NCI-H446 treated with DMSO at 0.1 percent for 48 hours (cell line): Measurements from ENCODE around the gene CNRIP1.
"Not testable (repeated sequence)": the region's sequence is repeated elsewhere in the genome, so short reads cannot be mapped to it uniquely, and the experiment has no call there.

Source experiments
- DNase-seq: peaks from one replicate; lab custom pipeline; 2025; lab: John Stamatoyannopoulos, UW

The CNRIP1 gene

DNA sequence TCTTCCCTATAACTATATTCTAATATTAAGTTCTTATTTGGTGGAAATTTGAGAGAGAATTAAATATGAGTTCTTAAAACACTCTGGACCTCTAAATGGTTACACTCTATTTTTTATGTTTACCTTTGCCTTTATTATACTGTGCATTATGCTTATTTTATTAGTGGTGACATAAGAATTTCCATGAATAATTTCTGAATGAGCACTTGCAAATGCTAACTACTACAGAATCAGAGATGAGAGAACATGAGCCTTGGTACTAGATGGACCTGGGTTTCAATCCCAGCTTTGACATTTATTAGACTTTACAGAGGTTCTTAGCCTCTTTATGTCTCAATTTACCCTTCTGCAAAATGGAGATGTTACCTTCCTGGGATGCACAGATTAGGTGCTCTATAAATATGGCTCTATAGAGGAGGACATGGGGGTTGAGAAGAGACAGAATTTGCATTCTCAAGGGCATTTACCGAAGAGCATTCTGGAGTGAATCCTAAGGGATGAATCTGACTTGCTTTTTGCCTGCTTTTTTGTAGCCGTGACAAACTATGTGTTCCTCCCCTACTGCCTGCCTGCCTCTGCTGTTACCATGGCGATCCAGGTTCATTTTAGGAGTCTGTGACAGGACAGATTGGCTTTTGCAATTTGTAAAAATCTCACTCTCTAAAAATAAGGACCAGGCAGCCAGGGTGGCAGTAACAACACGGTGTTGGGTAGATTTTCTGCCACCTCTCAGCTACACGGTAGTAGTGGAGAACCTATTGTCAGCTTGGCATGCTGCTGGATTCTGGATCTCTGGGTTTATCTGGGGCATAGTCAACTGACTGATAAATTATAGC, 20.7 kb upstream of the CNRIP1 start:
- DNase-seq = no peak

DNA sequence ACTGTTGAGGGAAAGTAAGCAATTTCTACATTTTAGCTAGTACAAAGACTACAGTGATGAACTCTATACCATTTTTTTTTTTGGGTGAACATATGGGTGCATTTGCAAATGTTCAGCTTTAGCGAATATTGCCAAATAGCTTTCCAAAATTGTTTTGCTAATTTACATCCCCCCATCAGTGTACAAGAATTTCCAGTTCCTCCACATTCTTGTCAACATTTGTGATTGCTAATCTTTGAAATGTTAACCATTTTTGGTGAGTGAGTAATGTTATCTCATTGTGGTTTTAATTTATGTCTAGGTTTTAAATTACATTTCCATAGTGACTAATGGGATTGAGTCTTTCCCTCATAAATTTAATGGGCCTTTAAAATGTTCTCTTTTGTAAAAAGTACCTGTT, 16.4 kb upstream of the CNRIP1 start:
- DNase-seq = no peak

DNA sequence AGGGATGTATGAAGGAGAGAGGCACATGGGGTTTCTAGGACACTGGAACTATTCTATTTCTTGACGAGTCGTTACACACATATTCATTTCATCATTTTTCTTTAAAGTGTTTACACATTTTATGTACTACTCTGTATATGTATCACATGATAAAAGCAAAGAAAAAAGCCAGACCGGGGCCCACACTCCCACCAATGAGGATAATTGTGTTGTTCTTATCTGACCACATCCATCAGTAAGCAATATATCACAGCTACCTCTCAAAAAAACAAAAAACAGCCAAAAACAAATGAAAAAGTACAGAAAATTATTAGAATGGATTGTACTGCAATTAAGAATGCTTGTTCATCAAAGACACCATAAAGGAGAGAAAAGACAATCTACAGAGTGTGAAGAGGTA, 14.2 kb upstream of the CNRIP1 start:
- no peak for DNase-seq

DNA sequence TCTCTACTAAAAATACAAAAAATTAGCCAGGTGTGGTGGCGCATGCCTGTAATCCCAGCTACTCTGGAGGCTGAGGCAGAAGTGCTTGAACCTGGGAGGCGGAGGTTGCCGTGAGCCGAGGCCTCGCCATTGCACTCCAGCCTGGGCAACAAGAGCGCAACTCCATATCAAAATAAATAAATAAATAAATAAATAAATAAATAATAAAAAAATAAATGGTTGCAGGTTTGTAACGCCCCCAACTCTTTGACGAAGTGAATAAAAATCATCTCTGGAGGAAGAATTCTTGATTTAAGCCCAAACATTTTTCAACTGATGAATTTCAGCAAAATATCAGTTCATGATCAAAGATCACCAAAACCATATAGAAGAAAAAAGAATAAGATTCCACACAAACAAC, 13.3 kb upstream of the CNRIP1 start:
- no peak for DNase-seq

GRCh38 chr2:68330691-68331090, 10.9 kb upstream of the CNRIP1 start:
- DNase-seq = no peak

DNA sequence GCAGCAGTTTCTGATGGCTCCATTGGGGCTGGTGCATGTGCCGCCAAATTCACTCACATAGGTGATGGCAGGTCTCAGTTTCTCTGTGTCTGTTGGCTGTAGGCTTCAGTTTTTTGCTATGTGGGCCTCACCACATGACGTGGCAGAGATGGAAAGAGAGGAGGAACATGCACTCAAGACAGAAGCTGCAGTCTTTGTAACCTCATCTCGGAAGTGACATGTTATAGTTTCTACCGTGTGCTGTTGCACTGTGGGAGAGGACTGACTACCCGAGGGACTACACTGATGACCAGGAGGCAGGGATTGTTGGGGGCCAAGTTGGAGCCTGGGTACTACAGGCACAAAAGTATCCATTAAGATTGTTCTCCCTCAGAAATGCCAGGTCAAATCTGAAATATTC, 9.2 kb upstream of the CNRIP1 start:
- DNase-seq = no peak

- no peak for DNase-seq
Observed at GRCh38 chr2:68325056-68325455, 5.3 kb upstream of the CNRIP1 start.

- DNase-seq = peak; percentile 57
Observed at GRCh38 chr2:68320118-68320641, 431 bp upstream of the CNRIP1 start.

GRCh38 chr2:68318914-68319397, 793 bp downstream of the CNRIP1 start:
- no peak for DNase-seq

DNA sequence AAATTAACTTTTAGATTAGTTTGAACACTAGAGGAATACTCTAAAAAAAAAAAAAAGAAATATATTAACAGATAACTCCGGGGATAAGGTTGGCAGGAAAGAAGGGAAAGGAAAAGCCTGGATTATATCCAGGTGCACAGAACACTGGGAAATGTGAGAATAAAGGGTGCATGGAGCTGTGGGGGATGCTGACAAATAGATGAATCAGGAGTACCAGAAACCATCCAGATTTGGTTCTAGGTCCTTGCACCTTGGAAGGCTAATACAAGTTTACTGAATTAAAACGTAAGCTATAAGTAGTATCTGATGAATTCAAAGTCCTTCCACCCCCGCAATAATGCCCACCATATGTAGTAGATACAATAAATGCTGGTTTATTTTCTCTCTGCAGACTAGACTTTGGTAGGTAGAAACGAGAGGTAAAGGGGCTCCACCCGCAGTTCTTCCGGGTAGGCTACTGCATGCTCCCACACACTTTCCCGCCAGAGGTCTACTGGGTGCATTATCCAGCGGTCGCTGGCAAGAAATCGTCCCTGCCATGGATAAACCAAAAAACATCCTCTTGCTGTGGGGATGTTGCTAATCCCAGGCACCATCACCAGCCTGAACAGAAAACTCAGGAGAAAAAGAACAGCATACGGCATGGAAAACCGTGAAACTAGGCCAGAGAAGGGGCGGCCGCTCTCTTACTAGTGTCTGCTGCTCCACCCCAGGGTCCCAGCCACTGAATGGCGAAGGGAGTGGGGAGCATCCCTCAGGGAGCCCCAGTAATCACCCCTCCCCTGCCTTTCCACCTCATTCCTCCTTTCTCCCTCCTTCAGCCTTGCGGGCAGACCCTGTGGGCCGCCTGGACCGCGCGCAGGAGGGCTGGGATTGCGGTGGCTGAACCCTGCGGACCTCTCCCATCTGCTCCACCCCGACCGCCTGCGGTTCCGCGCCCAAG, 1.5 kb downstream of the CNRIP1 start:
- no peak for DNase-seq

- no peak for DNase-seq
Observed at GRCh38 chr2:68316111-68316510, 3.6 kb downstream of the CNRIP1 start.

GRCh38 chr2:68311033-68311432, 8.7 kb downstream of the CNRIP1 start:
- no peak for DNase-seq

GRCh38 chr2:68309426-68309825, 10.3 kb downstream of the CNRIP1 start:
- DNase-seq = no peak

DNA sequence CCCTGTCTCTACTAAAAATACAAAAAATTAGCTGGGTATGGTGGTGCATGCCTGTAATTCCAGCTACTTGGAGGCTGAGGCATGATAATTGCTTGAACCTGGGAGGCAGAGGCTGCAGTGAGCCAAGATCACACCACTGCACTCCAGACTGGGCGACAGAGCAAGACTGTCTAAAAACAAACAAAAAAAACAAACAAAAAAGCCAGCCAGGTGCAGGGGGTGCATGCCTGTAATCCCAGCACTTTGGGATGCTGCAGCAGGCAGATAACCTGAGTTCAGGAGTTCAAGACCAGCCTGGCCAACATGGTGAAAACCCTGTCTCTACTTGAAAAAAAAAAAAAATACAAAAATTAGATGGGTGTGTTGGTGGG, 15.9 kb downstream of the CNRIP1 start:
- DNase-seq = not testable (repeated sequence)

GRCh38 chr2:68303033-68303901, 16.5 kb downstream of the CNRIP1 start:
- DNase-seq = no peak

- DNase-seq = no peak
Observed at GRCh38 chr2:68302281-68302875, 17.4 kb downstream of the CNRIP1 start.

- DNase-seq = no peak
Observed at GRCh38 chr2:68295516-68295915, 24.2 kb downstream of the CNRIP1 start.

DNA sequence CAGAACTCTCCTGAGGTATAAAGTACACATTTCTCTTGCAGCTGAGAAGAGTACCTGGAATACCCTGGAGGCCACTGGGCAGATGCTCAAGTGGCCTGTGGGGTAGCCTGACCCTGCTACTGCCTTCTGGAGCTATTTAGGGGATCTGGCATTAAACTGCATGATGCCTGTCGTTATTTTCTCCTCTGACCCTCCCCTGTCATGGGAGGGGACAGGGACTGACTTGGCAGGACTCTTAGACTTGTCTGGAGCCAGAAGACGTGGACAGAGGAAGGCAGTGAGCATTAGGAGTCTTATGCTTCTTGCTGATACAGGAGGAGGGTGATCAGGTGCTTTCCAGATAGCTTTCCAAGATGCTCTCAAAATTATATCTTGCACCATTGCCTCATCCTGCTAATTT, 24.8 kb downstream of the CNRIP1 start:
- no peak for DNase-seq

DNA sequence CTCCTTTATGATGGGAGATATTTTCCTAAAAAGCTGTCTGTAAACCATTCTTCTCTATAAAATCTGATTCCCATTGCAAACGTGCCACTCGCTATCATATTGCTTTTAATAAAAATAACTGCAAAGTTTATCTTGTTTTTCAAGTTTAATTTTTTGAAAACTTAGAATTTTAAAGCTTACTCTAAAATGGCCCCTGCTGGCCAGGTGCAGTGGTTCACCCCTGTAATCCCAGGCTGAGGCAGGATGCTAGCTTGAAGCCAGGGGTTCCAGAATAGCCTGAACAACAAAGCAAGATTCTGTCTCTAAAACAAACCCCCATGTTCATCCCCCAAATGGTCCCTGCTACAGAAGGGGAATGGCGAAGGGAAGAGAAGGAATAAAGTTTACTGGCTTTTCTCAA, 25.6 kb downstream of the CNRIP1 start:
- no peak for DNase-seq

GRCh38 chr2:68293755-68294154, 26.0 kb downstream of the CNRIP1 start:
- no peak for DNase-seq

DNA sequence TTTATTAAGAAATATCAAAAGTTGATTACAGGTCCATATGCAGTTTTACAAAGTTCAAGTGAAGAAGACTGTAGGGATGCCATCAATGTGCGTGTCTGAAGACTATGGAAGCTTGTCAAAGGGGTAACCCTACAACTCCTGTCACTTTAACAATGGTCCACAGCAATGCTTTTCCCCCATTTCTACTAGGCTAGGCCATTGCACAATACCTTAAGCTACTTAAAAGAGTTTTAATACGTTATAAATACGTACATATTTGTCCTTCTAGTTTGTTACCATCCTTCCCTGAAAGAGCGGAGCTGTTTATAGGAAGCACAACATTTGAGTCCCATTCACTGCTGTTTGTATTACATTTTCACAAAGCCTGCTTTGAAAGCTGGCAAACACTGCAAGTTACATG, 26.7 kb downstream of the CNRIP1 start:
- DNase-seq = no peak
